Activated naive CD4-positive, alpha-beta T cell treated with anti-CD3 and anti-CD28 coated beads, Interleukin-2, amount 10 ng/mL, durations not matched to agents 7 days and 5 days (primary cell): ENCODE data around the gene LYRM2.

Experiments
- CTCF ChIA-PET: fragments of 350-600 bp; sonication (Branson Sonifier 250); formaldehyde crosslinking; loops from one replicate; lab custom pipeline; 2021; ENCODE audit warnings: antibody characterized with exemption; lab: Charles Lee
- DNase-seq: peaks from one replicate; pipeline ENCODE4 v3.0.0-alpha.2; 2020
- H3K27ac Mint-ChIP-seq: one replicate; pipeline ENCODE4 v1.8.0; 2021; ENCODE audit warnings: mild to moderate bottlenecking, moderate library complexity, mixed read lengths
- H3K27me3 Mint-ChIP-seq: one replicate; pipeline ENCODE4 v1.8.0; 2021; ENCODE audit warnings: mild to moderate bottlenecking, mixed read lengths
- H3K36me3 Mint-ChIP-seq: one replicate; pipeline ENCODE4 v1.8.0; 2021; ENCODE audit warnings: mixed read lengths
- H3K4me1 Mint-ChIP-seq: one replicate; pipeline ENCODE4 v1.8.0; 2021; ENCODE audit warnings: mixed read lengths
- H3K4me3 Mint-ChIP-seq: one replicate; pipeline ENCODE4 v1.8.0; 2021; ENCODE audit warnings: mild to moderate bottlenecking, moderate library complexity, mixed read lengths
- H3K9me3 Mint-ChIP-seq: one replicate; pipeline ENCODE4 v1.8.0; 2021; ENCODE audit warnings: mixed read lengths

The LYRM2 gene

DNA sequence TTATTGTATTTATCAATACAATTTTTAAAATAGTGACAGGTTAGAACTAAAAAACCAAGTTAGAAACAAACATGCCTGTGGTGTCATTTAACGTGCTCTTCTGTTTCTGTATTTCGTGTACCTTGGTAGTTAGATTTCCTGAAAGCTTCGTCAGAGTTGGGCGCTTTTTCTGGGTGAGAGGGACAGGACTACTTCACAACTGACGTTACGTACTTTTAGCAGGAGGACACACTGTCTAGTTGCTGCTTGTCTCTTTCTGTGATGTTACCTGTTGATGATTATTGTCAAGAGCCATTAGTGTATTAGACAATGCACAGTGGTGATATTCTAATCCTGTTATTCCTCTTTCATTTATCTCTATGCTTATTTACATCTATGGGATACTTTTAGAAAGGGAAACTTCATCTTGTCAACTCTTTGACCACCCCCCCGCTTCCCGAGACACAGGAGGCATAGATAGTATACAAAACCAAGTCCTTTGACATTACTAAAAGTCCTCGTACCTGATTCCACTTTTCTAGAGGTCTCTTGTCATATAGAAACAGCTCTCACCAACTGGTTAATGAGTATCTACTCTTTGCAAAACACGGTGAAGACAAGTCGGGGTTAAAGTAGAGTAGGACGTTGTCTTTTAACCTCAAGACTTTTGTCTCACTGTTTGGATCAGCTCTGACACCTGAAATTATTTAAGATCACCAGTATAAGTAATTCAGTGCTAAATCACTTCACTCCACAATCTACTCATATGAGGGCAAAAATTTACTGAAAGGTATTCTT lies 96.3 kb downstream of the LYRM2 start:
- H3K36me3 Mint-ChIP-seq = no peaks in the 10 kb centered on the region
- no peaks in the 10 kb centered on the region for H3K4me1 Mint-ChIP-seq
- no peaks in the 10 kb centered on the region for H3K9me3 Mint-ChIP-seq
- DNase-seq = no peak
- no peak overlapping the region for H3K4me3 Mint-ChIP-seq
- CTCF ChIA-PET = no interaction called here
- H3K27ac Mint-ChIP-seq = no peak overlapping the region
- peaks cover 8% of the 10 kb centered on the region for H3K27me3 Mint-ChIP-seq

DNA sequence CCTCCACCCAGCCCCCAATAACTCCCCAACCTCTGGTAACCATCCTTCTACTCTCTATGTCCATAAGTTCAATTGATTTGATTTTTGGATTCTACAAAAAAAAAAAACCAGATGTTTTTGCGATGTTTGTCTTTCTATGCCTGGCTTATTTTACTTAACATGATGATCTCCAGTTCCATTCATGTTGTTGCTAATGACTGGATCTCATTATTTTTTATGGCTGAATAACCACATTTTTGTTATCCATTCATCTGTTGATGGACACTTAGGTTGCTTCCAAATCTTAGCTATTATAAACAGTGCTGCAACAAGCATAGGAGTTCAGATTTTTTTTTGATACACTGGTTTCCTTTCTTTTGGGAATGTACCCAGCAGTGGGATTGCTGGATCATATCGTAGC lies 98.8 kb downstream of the LYRM2 start:
- H3K36me3 Mint-ChIP-seq = no peaks in the 10 kb centered on the region
- CTCF ChIA-PET = no interaction called here
- DNase-seq = no peak
- no peak overlapping the region for H3K4me3 Mint-ChIP-seq
- H3K9me3 Mint-ChIP-seq = no peaks in the 10 kb centered on the region
- no peaks in the 10 kb centered on the region for H3K4me1 Mint-ChIP-seq
- H3K27me3 Mint-ChIP-seq = peaks cover 9% of the 10 kb centered on the region
- H3K27ac Mint-ChIP-seq = no peak overlapping the region

DNA sequence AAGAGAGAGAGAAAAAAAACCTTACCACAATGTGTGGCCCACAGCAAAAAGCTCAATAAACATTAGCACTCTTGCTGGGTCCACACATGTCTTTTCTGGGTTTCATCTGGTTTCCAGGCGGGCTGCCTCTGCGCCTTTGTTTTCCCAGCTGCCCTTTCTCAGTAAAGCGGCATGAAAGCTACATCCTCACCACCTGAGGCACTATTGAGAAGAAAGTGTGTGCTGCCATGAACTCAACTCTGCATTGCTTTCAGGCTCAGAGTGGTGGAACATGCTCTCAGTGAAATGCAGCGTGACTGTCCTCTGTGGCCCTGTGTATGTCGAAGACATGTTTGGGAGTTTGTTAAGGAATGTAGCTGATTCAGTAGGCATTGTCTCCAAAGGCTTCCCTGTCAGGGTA lies 102.3 kb downstream of the LYRM2 start:
- Mint-ChIP-seq H3K27me3 (peaks cover 10% of the 10 kb centered on the region), H3K4me3 (no peak overlapping the region), H3K27ac (no peak overlapping the region), H3K9me3 (no peaks in the 10 kb centered on the region), H3K4me1 (no peaks in the 10 kb centered on the region), H3K36me3 (no peaks in the 10 kb centered on the region)
- CTCF ChIA-PET = no interaction called here
- DNase-seq = no peak

DNA sequence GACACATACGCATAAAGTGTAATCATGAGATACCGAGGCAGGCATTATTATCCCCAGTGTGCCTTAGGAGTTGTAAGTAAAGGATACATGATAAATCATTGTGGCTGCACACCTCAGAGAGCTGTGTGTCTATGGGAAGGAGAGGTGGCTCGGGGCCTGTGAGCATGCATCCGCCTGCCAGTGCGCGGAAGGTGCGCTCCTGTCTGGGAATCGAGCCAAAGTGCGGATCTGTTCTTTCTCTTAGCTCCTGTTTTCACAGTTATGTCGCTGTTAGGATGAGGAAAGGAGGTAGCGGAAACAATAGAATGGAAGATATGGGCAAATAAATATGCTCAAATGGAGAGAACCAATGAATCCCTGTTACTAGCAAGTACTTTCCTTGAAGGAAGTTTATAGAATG lies 107.6 kb downstream of the LYRM2 start:
- peaks cover 6% of the 10 kb centered on the region for H3K27me3 Mint-ChIP-seq
- CTCF ChIA-PET = no interaction called here
- H3K36me3 Mint-ChIP-seq = no peaks in the 10 kb centered on the region
- H3K4me1 Mint-ChIP-seq = no peaks in the 10 kb centered on the region
- no peaks in the 10 kb centered on the region for H3K9me3 Mint-ChIP-seq
- no peak overlapping the region for H3K4me3 Mint-ChIP-seq
- H3K27ac Mint-ChIP-seq = no peak overlapping the region
- no peak for DNase-seq

DNA sequence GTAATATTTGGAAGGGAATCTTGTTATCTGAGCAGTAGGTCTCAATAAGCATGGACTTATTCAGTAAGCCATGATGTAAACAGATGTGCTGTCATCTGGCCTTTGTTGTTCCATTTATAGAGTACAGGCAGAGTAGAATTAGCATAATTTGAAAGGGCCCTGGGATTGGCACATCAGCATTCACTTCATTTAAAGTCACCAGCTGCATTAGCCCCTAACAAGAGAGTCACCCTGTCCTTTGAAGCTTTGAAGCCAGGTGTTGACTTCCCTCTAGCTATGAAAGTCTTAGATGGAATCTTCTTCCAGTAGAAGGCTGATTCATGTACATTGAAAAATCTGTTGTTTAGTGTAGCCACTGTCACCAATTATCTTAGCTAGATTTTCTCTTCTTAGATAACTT lies 109.7 kb downstream of the LYRM2 start:
- CTCF ChIA-PET = no interaction called here
- DNase-seq = no peak
- H3K27ac Mint-ChIP-seq = no peak overlapping the region
- H3K36me3 Mint-ChIP-seq = no peaks in the 10 kb centered on the region
- no peaks in the 10 kb centered on the region for H3K4me1 Mint-ChIP-seq
- H3K27me3 Mint-ChIP-seq = no peaks in the 10 kb centered on the region
- H3K4me3 Mint-ChIP-seq = no peak overlapping the region
- no peaks in the 10 kb centered on the region for H3K9me3 Mint-ChIP-seq

DNA sequence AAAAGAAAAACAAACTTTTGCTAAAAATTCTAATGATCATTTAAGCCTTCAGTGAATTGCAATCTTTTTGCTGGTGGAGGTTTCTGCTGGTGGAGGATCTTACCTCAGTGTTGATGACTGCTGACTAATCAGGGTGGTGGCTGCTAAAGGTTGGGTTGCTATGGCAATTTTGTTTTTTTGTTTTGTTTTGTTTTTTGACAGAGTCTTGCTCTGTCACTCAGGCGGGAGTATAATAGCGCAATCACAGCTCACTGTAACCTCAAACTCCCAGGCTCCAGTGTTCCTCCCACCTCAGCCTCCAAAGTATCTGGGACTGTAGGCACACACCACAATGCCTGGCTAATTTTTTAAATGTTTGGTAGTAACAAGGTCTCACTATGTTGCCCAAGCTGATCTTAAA lies 110.9 kb downstream of the LYRM2 start:
- Mint-ChIP-seq H3K9me3 (no peaks in the 10 kb centered on the region), H3K27me3 (peaks cover 4% of the 10 kb centered on the region), H3K27ac (no peak overlapping the region), H3K36me3 (no peaks in the 10 kb centered on the region), H3K4me1 (no peaks in the 10 kb centered on the region), H3K4me3 (no peak overlapping the region)
- no peak for DNase-seq
- CTCF ChIA-PET = no interaction called here

DNA sequence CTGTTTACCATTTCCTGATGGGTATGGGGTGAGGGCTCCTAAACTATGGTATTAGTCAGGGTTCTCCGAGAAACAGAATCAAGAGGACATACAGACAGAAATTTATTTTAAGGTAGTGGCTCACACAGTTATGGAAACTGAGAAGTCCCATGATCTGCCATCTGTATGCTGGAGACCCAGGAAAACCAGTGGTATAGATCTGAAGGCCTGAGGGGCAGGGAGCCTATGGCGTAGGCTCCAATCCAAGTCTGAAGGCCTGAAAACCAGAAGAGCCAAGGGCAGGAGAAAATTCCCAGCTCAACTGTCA lies 112.0 kb downstream of the LYRM2 start:
- CTCF ChIA-PET = no interaction called here
- Mint-ChIP-seq H3K36me3 (no peaks in the 10 kb centered on the region), H3K4me1 (no peaks in the 10 kb centered on the region), H3K9me3 (no peaks in the 10 kb centered on the region), H3K27me3 (peaks cover 4% of the 10 kb centered on the region), H3K27ac (no peak overlapping the region), H3K4me3 (no peak overlapping the region)
- no peak for DNase-seq

DNA sequence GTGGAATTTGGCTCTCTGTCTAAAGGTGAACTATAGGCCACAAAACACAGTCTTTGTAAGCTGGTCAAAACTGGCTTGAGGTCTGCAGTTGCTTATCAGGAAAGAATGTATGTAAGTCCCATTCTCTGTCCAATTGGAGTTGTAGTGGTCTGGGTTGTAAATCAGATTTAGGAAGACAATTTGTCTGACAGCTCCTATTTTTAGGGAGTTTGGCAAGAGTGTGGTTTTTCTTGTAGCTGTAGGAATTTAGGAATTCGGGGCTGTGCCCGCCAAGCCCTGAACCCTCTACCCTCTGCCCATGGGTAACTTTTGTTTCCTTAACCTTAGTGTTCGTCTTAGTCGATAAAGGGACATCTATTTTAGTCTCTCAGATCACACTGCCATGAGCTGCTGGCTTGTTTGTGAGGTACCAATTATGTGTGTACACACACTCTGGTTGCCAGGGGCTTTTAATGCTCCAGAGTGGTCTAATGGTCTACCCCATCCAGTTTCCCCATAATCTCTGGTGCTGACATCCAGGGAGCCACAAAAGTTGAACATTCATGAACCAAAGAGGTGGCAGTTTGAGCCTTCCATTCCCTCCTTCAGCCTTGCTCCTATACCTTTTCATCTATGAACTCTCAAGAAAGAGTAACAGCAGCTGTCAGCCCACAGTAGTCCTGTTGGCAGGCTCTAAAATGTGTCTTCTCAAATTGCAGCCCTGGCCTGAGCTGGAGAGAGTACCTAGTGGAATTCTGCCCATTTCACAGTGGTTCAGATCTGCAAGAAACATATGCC lies 112.6 kb downstream of the LYRM2 start:
- H3K36me3 Mint-ChIP-seq = no peaks in the 10 kb centered on the region
- CTCF ChIA-PET = no interaction called here

DNA sequence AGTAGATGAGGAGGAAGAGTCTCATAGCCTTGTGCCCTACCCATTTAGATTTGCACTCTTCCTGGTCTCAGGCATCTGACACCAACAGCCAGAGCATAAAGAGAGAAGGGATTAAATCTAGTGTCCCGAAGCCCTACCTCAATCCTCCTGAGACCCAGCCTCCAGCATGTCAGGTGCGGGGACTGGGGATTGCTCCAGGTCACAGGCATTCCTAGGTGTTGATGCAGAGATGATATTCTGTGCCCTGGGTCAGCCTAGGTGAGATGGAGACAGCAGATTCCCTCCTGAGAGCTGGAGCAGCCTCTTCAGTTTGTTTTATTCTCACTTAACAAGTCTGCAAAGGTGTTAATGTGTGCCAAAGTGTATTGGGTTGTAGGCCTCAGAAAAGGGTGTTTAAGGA lies 115.8 kb downstream of the LYRM2 start:
- CTCF ChIA-PET = no interaction called here
- Mint-ChIP-seq H3K9me3 (no peaks in the 10 kb centered on the region), H3K27me3 (peaks cover 4% of the 10 kb centered on the region), H3K27ac (no peak overlapping the region), H3K36me3 (no peaks in the 10 kb centered on the region), H3K4me1 (no peaks in the 10 kb centered on the region), H3K4me3 (no peak overlapping the region)
- no peak for DNase-seq

More for the DNA sequence above, 112.6 kb downstream of the LYRM2 start:
- no peaks in the 10 kb centered on the region for H3K4me1 Mint-ChIP-seq
- no peak for DNase-seq
- H3K4me3 Mint-ChIP-seq = no peak overlapping the region
- no peaks in the 10 kb centered on the region for H3K9me3 Mint-ChIP-seq
- H3K27me3 Mint-ChIP-seq = peaks cover 4% of the 10 kb centered on the region
- no peak overlapping the region for H3K27ac Mint-ChIP-seq

DNA sequence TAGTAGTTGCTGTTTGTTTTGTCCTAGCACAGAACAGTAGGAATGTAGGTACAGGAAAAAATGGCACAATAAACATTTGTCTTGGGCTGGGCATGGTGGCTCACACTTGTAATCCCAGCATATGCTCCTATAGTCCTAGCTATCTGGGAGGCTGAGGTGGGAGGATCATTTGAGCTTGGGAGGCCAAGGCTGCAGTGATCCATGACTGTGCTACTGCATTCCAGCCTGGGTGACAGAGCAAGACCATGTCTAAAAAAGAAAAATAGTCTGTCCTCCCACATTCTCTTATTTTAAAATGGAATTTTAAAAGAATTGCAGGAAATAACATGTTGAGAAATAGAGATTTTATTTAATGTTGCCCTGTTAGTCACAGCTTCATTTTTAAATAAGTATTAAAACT lies 117.8 kb downstream of the LYRM2 start:
- Mint-ChIP-seq H3K36me3 (no peaks in the 10 kb centered on the region), H3K27me3 (peaks cover 4% of the 10 kb centered on the region), H3K4me3 (no peak overlapping the region), H3K27ac (no peak overlapping the region), H3K9me3 (no peaks in the 10 kb centered on the region), H3K4me1 (no peaks in the 10 kb centered on the region)
- CTCF ChIA-PET = no interaction called here
- no peak for DNase-seq

DNA sequence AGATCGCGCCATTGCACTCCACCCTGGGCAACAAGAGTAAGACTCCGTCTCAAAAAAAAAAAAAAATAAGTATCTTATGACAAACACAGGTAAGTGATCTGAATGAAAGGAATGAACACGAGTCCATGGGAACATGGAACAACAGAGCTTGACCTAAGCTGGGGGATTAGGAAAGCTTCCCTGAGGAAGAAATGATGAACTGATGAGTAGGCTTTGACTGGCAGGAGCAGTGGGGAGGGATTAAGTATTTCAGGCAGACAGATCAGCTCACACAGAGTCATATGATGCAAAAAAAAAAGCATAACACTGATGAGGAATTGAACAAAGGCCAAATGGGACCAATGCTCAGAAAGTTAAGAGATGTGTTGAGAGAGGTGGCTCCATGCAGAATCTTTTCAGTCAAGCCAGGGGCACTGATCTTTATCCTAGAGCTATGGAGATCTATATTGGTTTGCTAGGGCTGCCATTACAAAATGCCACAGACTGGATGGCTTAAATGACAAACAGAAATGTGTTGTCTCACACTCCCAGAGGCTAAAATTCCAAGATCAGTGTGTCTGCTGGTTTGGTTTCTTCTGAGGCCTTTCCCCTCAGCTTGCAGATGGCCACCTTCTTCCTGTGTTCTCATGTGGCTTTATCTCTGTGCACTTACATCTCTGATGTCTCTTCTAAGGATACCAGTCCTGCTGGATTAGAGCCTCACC lies 120.0 kb downstream of the LYRM2 start:
- H3K36me3 Mint-ChIP-seq = no peaks in the 10 kb centered on the region
- CTCF ChIA-PET = no interaction called here
- no peaks in the 10 kb centered on the region for H3K4me1 Mint-ChIP-seq
- H3K27ac Mint-ChIP-seq = no peak overlapping the region
- DNase-seq = no peak
- no peak overlapping the region for H3K4me3 Mint-ChIP-seq
- peaks cover 4% of the 10 kb centered on the region for H3K27me3 Mint-ChIP-seq
- H3K9me3 Mint-ChIP-seq = no peaks in the 10 kb centered on the region
